NB4 (cell line): ENCODE data around the gene ANKFN1.

Experiments
- DNase-seq: peaks from one replicate; pipeline ENCODE4 v3.0.0; 2010; ENCODE audit warnings: low read depth
- H3K4me3 ChIP-seq: one replicate; pipeline ENCODE4 v1.5.1; 2011; ENCODE audit warnings: mild to moderate bottlenecking, low read depth, low read length, moderate library complexity
- MYC ChIP-seq: IDR thresholded peaks from 2 replicates; pipeline ENCODE4 v1.6.1; 2011; ENCODE audit warnings: low read depth, low read length
- POLR2A ChIP-seq: IDR thresholded peaks from 2 replicates; pipeline ENCODE4 v1.6.1; 2011; ENCODE audit warnings: mild to moderate bottlenecking; ENCODE audit not compliant: insufficient read length; ENCODE audit errors: extremely low read depth
- TF ChIP-seq, protein P1 (sequence below): IDR thresholded peaks from 2 replicates; pipeline ENCODE4 v1.6.1; 2011; ENCODE audit warnings: low read depth, low read length
- TF ChIP-seq, protein P2 (sequence below): IDR thresholded peaks from one replicate; pipeline ENCODE4 v1.5.1; 2012; ENCODE audit warnings: low read depth, low read length

The ANKFN1 gene

DNA sequence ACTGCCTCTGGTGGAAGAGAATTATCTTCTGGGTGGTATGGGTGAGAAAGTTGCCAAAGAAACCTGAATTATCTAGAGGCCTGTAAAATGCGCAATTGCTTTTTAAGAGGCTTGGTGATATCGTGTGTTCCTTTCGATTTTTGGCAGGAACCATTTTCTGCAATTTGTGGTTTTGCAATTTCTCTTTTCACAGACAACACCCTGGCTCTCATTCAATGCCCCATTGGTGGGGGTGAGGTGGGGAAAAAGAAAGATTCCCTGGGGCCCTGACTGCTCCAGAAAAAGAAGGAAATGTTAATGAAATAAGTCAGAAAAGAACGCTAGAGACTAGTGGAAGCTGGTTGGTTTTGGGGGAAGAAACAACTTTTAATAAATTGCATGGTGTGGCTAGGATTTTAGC lies 77.4 kb downstream of the ANKFN1 start:
- no peak for TF ChIP-seq MYC
- TF ChIP-seq, protein P1, sequence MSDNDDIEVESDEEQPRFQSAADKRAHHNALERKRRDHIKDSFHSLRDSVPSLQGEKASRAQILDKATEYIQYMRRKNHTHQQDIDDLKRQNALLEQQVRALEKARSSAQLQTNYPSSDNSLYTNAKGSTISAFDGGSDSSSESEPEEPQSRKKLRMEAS, result no peak
- TF ChIP-seq, protein P2, sequence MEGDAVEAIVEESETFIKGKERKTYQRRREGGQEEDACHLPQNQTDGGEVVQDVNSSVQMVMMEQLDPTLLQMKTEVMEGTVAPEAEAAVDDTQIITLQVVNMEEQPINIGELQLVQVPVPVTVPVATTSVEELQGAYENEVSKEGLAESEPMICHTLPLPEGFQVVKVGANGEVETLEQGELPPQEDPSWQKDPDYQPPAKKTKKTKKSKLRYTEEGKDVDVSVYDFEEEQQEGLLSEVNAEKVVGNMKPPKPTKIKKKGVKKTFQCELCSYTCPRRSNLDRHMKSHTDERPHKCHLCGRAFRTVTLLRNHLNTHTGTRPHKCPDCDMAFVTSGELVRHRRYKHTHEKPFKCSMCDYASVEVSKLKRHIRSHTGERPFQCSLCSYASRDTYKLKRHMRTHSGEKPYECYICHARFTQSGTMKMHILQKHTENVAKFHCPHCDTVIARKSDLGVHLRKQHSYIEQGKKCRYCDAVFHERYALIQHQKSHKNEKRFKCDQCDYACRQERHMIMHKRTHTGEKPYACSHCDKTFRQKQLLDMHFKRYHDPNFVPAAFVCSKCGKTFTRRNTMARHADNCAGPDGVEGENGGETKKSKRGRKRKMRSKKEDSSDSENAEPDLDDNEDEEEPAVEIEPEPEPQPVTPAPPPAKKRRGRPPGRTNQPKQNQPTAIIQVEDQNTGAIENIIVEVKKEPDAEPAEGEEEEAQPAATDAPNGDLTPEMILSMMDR, result no peak
- TF ChIP-seq POLR2A, result no peak
- DNase-seq, result peak; percentile 76
- no peak overlapping the region for H3K4me3 ChIP-seq

DNA sequence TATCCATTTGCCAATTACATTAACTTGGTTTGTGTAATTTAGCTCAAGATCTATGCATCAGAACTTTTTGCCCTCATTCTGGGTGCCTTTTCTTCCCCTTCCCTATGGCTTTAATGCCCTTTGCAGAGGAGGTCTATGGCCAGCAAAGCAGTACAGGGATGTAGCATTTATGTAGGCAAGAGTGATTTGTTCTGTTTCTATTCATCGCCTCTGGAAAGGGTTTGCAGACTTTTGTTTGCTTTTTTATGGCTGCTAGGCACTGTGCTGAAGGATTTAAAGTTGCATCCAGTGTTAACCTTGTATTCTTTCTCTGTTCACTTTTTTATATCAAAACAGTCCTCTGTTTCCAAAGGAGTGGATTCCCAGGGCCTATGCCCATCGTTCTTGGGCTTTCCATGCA lies 78.0 kb downstream of the ANKFN1 start:
- no peak overlapping the region for H3K4me3 ChIP-seq

DNA sequence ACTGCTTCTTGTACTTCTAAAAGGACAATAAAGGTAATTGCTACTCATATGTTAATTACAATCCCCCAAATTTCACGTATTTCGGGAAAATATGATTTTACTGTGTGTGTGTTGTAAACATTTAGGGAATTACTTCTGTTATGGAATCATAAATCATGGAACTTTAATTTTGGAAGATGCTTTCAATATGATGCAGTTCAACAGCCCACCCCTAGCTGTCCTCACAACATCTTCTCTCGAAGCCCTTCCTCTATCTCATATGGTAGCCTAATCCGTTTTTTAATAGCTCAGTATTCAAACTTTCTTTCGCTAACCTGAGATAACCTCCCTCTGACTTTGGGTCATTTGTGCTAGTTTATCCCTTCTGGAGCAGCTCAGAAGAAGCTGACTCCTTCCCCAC lies 78.4 kb downstream of the ANKFN1 start:
- peak; percentile 18 for DNase-seq
- no peak for TF ChIP-seq POLR2A
- TF ChIP-seq, protein P1, result no peak
- TF ChIP-seq MYC, result no peak
- TF ChIP-seq, protein P2, result peak; percentile 30
- H3K4me3 ChIP-seq, result no peak overlapping the region

More for the DNA sequence above, 78.0 kb downstream of the ANKFN1 start:
- TF ChIP-seq POLR2A, result no peak
- TF ChIP-seq, protein P1, result no peak
- no peak for DNase-seq

DNA sequence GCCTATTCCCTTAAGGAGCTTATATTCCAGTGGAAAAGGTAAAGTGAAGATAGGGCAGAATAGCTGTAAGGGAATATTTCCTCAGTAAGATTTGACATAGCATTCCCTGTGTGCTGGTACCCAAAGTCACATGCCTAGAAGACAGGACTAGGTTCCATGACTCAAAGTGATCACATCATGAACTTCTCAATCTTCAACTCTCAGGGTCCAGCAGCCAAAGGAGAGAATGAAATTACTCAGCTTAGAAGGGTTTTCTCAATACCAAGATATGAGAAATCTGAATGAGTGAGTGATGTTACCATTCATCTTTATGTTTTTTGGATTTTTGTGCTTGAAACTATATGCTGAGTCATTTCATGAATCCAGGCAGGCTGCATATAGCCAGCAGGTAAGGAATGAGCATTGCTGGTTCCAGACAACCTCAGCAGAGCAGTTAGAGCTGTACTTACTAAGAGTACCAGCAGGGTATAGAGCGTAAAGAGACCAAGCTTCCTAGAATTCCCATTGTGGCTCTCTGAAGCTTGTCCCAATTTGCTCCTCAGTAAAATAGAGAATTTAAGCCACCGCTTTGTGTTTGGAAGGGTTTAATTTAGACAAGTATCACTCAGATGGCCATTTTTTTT lies 91.1 kb downstream of the ANKFN1 start:
- H3K4me3 ChIP-seq, result no peak overlapping the region
- TF ChIP-seq, protein P1, result no peak
- TF ChIP-seq MYC, result no peak
- no peak for TF ChIP-seq POLR2A
- TF ChIP-seq, protein P2, result no peak
- no peak for DNase-seq

DNA sequence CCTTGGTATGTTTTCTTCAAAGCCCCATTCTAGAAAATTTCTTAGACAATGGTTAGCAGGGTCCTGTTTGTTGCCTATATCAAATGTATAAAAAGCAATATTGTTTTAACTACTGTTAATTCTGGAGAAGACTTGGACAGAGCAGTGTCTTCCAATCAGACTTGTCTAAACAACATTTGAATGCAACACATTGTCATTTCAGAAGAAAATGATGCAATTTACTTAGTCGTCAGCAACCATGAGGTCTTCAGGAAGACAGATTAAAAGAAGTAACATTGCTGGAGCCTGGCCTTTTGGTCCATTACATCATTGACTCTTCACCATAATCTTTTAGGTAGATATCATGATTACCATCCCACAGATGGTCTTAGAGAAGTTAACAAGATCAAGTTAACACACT lies 94.5 kb downstream of the ANKFN1 start:
- H3K4me3 ChIP-seq, result no peak overlapping the region
- TF ChIP-seq, protein P2, result no peak
- TF ChIP-seq, protein P1, result no peak
- TF ChIP-seq MYC (no peak), POLR2A (no peak)
- no peak for DNase-seq

DNA sequence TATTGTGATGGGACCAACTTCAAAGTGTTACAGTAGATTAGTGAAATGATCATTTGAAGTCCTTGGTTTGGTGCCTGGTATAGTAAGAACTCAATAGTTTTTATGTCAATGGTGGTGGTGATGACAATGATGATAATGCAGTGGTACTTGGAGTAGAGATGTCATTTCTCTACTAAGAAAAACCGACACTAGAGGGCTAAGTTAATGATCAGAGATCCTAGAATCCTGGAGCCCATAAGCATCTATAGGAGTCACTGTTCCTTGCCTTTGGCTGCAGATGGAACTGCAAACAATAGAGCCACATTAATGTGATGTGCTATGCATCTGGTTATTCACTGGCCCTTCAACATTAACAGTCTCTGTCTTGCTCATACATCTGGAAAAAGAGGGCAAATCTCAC lies 103.8 kb downstream of the ANKFN1 start:
- TF ChIP-seq, protein P2, result no peak
- TF ChIP-seq POLR2A (no peak), MYC (no peak)
- TF ChIP-seq, protein P1, result no peak

More for the DNA sequence above, 103.8 kb downstream of the ANKFN1 start:
- DNase-seq, result no peak
- H3K4me3 ChIP-seq, result no peak overlapping the region
